ENCODE measurements around the gene LASP1. TPM values are rescaled to one million over a fixed set of nuclear protein-coding genes. Genes with fewer than 3 reads are reported as not detected.
A peak's percentile ranks its signal among the peaks of the same experiment; 100 is the strongest.

The LASP1 gene
- total and polyA plus RNA-seq, 4 donors, result 65.5 to 140 (median 82.0) TPM

DNA sequence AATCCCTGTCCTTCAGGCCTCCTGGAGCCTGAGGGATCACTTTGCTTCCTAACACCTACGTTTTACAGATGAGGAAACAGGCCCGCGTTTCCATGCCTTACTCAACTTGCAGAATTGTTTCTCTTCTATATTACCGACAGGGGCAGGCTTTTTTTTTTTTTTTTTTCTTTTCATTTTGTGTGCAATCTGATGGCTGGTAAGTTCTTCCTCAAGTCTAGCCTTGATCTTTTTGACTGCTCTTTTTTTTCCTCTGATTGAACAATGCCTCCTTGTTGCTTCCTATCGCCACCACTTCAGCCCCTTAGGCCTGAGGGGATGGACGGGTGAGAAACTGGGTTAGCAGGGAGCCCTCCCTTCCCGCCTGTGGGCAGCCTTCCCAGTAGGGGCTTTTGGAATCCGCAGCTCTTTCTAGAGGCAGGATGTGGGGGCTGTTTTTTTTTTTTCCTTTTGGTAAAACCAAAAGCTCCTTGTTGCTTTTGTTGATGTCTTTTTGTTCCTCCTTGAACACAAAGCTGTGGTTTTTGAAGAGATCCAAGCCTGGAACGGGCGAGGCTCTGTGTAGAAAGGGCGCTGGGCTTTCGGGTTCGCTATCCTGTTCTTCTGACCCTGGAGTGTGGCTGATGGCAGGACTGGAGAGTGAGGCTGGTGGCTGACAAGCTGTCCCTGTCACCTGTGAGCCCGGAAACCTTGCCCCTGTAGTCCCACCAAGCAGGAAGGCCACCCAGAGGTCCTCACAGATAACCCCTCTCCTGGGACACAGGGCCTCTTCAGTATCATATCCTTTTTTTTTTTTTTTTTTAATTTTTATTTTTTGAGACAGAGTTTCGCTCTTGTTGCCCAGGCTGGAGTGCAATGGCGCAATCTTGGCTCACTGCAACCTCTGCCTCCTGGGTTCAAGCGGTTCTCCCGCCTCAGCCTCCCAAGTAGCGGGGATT is 14.0 kb downstream of the LASP1 start:
- H3K27me3 ChIP-seq (ENCODE audit: control insufficient read depth in 3 of 3, insufficient read depth in 3 of 3, low read length in 2 of 3), result no peaks in the 10 kb centered on the region
- peak; percentile 68 to 81 (median 69) for DNase-seq
- H3K27ac ChIP-seq (ENCODE audit: low read depth in 1 of 2, low read length in 1 of 2), result peak overlapping the region; percentile 45 to 79
- TF ChIP-seq, protein P1, sequence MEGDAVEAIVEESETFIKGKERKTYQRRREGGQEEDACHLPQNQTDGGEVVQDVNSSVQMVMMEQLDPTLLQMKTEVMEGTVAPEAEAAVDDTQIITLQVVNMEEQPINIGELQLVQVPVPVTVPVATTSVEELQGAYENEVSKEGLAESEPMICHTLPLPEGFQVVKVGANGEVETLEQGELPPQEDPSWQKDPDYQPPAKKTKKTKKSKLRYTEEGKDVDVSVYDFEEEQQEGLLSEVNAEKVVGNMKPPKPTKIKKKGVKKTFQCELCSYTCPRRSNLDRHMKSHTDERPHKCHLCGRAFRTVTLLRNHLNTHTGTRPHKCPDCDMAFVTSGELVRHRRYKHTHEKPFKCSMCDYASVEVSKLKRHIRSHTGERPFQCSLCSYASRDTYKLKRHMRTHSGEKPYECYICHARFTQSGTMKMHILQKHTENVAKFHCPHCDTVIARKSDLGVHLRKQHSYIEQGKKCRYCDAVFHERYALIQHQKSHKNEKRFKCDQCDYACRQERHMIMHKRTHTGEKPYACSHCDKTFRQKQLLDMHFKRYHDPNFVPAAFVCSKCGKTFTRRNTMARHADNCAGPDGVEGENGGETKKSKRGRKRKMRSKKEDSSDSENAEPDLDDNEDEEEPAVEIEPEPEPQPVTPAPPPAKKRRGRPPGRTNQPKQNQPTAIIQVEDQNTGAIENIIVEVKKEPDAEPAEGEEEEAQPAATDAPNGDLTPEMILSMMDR (IDR thresholded peaks at IDR 0.05; ENCODE audit: control extremely low read depth, extremely low read depth), result no peak
- WGBS, 2 donors, result 19 to 36% methylated on average over 19 of the region's 19 CpGs
- H3K36me3 ChIP-seq (ENCODE audit: control insufficient read depth in 4 of 4, insufficient read depth in 4 of 4, low read length in 4 of 4), result peaks cover 0 to 36% (median 15%) of the 10 kb centered on the region in 4 donors
- peaks cover 16 to 49% (median 35%) of the 10 kb centered on the region in 5 donors for H3K4me1 ChIP-seq (ENCODE audit: control insufficient read depth in 5 of 5, insufficient read depth in 5 of 5, low read length in 5 of 5)
- peak overlapping the region in 1 of 2 donors; percentile 17 for H3K9ac ChIP-seq (ENCODE audit: insufficient read depth in 1 of 2, low read length in 2 of 2)
- no peaks in the 10 kb centered on the region for H3K9me3 ChIP-seq (ENCODE audit: control insufficient read depth in 4 of 4, insufficient read depth in 3 of 4, low read length in 3 of 4)
- no peak overlapping the region for H3K4me3 ChIP-seq
- no peak for ATAC-seq (ENCODE audit: insufficient read depth, low FRiP score)

GRCh38 chr17:38885044-38885727 is 15.3 kb downstream of the LASP1 start:
- Histone ChIP-seq H3K36me3 (ENCODE audit: control insufficient read depth in 4 of 4, insufficient read depth in 4 of 4, low read length in 4 of 4) (peaks cover 0 to 37% (median 18%) of the 10 kb centered on the region in 4 donors), H3K4me1 (ENCODE audit: control insufficient read depth in 5 of 5, insufficient read depth in 5 of 5, low read length in 5 of 5) (peaks cover 12 to 46% (median 26%) of the 10 kb centered on the region in 5 donors), H3K27me3 (ENCODE audit: control insufficient read depth in 3 of 3, insufficient read depth in 3 of 3, low read length in 2 of 3) (no peaks in the 10 kb centered on the region), H3K4me3 (no peak overlapping the region), H3K27ac (ENCODE audit: low read depth in 1 of 2, low read length in 1 of 2) (peak overlapping the region in 1 of 2 donors; percentile 41), H3K9me3 (ENCODE audit: control insufficient read depth in 4 of 4, insufficient read depth in 3 of 4, low read length in 3 of 4) (no peaks in the 10 kb centered on the region), H3K9ac (ENCODE audit: insufficient read depth in 1 of 2, low read length in 2 of 2) (no peak overlapping the region)
- DNase-seq (no peak), ATAC-seq (ENCODE audit: insufficient read depth, low FRiP score) (no peak)
- 73 to 81% methylated on average over 9 of the region's 9 CpGs for WGBS, 2 donors
- TF ChIP-seq, protein P1 (IDR thresholded peaks at IDR 0.05; ENCODE audit: control extremely low read depth, extremely low read depth), result no peak

DNA sequence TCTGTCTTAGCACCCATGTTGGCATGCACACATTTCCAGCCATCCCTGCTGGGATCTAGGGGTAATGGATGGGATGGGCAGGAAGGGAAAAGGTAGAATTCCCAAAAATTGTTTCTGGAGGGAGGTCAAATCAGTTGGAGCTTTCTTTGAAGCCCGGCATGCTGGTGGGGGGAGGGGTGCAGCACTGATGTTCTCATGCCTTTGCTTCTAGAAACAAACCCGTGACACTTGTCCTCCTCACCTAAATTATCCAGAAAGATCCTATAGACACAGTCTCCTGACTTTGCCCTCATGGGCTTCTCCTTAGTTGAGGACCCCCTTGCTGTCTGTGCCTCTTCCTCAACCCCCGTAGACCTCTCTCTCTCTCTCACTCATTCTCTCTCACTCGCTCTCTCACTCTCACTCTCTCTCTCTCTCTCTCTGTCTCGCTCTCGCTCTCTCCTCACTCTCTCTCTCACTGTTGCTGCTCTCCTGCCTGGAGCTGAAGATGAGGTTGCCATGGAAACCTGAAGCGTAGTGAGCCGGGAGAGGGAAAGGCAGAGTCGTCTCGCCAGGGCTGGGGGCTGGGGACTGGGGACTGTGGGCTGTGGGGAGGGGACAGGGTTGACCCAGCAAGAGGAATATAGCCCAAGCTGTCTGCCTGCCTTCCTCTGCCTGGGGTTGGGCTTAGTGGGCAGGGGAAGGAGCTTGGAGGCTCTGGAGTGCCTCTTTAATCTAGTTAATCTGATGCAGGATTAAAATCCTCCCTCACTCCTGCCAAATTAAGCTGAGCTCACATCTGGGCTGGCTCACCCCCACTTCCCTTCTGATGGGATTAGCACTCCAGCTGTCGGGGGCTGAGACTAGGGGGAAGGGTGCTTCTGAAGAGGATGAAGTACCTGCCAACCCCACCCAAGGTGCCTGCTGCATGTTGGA is 16.1 kb downstream of the LASP1 start:
- TF ChIP-seq, protein P1 (IDR thresholded peaks at IDR 0.05; ENCODE audit: control extremely low read depth, extremely low read depth), result no peak
- H3K9ac ChIP-seq (ENCODE audit: insufficient read depth in 1 of 2, low read length in 2 of 2), result no peak overlapping the region
- peaks cover 7 to 42% (median 18%) of the 10 kb centered on the region in 5 donors for H3K4me1 ChIP-seq (ENCODE audit: control insufficient read depth in 5 of 5, insufficient read depth in 5 of 5, low read length in 5 of 5)
- H3K4me3 ChIP-seq, result no peak overlapping the region
- DNase-seq (peak; percentile 56 to 68 (median 61)), ATAC-seq (ENCODE audit: insufficient read depth, low FRiP score) (no peak)
- H3K27me3 ChIP-seq (ENCODE audit: control insufficient read depth in 3 of 3, insufficient read depth in 3 of 3, low read length in 2 of 3), result no peaks in the 10 kb centered on the region
- H3K36me3 ChIP-seq (ENCODE audit: control insufficient read depth in 4 of 4, insufficient read depth in 4 of 4, low read length in 4 of 4), result peaks cover 0 to 41% (median 15%) of the 10 kb centered on the region in 4 donors
- 54 to 69% methylated on average over 11 of the region's 11 CpGs for WGBS, 2 donors
- no peaks in the 10 kb centered on the region for H3K9me3 ChIP-seq (ENCODE audit: control insufficient read depth in 4 of 4, insufficient read depth in 3 of 4, low read length in 3 of 4)
- H3K27ac ChIP-seq (ENCODE audit: low read depth in 1 of 2, low read length in 1 of 2), result peak overlapping the region in 1 of 2 donors; percentile 41

All from lung (tissue), 12 donors.